DND-41 (cell line): ENCODE data around the gene CIITA.

ENCODE experiments used
- ATAC-seq: fragments of 200-7000 bp; cut with Tn5 transposase; 3 replicates; pipeline ENCODE4 v1.9.1; 2021; ENCODE audit warnings: low read depth; ENCODE audit not compliant: insufficient read depth
- DNase-seq: peaks from one replicate; pipeline ENCODE4 v3.0.0-alpha.2; 2020
- H2AFZ ChIP-seq: 2 replicates; pipeline ENCODE4 v1.6.0; 2012; ENCODE audit warnings: low read depth, low read length
- H3K27ac ChIP-seq: 2 replicates; pipeline ENCODE4 v1.5.1; 2012; ENCODE audit warnings: low read length, inconsistent platforms
- H3K27me3 ChIP-seq: fragments of 200-600 bp; sonication (generic); 2 replicates; pipeline ENCODE4 v1.6.0; 2012; ENCODE audit warnings: low read length, mild to moderate bottlenecking, inconsistent platforms; ENCODE audit not compliant: insufficient read depth, poor library complexity
- H3K36me3 ChIP-seq: 2 replicates; pipeline ENCODE4 v1.5.1; 2012; ENCODE audit warnings: low read length, inconsistent platforms; ENCODE audit not compliant: insufficient read depth
- H3K4me1 ChIP-seq: 2 replicates; pipeline ENCODE4 v1.5.1; 2012; ENCODE audit warnings: mild to moderate bottlenecking, low read length; ENCODE audit not compliant: insufficient read depth
- H3K4me2 ChIP-seq: 2 replicates; pipeline ENCODE4 v1.6.0; 2012; ENCODE audit warnings: mild to moderate bottlenecking, moderate library complexity, low read length, inconsistent platforms; ENCODE audit not compliant: insufficient read depth
- H3K4me3 ChIP-seq, 2 experiments: fragments of 200-600 bp in 1 of 2; shearing (Covaris generic) in 1 of 2; 2 replicates each; pipeline ENCODE4 v1.5.1; 2012 to 2016; ENCODE audit warnings: inconsistent platforms in 2 of 2, low read length in 2 of 2, mild to moderate bottlenecking in 2 of 2, low read depth in 1 of 2, moderate library complexity in 1 of 2
- H3K79me2 ChIP-seq: 2 replicates; pipeline ENCODE4 v1.6.0; 2012; ENCODE audit warnings: low read length, inconsistent platforms; ENCODE audit not compliant: insufficient read depth
- H3K9ac ChIP-seq: 2 replicates; pipeline ENCODE4 v1.6.0; 2012; ENCODE audit warnings: low read depth, mild to moderate bottlenecking, inconsistent platforms, low read length, moderate library complexity
- H3K9me3 ChIP-seq: 2 replicates; pipeline ENCODE4 v1.5.1; 2012; ENCODE audit warnings: low read length, moderate library complexity, mild to moderate bottlenecking, inconsistent platforms; ENCODE audit not compliant: insufficient read depth, severe bottlenecking
- H4K20me1 ChIP-seq: 2 replicates; pipeline ENCODE4 v1.6.0; 2012; ENCODE audit warnings: low read length; ENCODE audit not compliant: insufficient read depth
- CTCF ChIP-seq: IDR thresholded peaks from 2 replicates; pipeline ENCODE4 v1.5.1; 2012; ENCODE audit warnings: borderline replicate concordance, low read length, moderate library complexity, mild to moderate bottlenecking; ENCODE audit not compliant: poor library complexity, severe bottlenecking; ENCODE audit errors: extremely low read depth
- EZH2 ChIP-seq: IDR thresholded peaks from 3 replicates; pipeline ENCODE4 v1.6.1; 2012; ENCODE audit warnings: borderline replicate concordance, low read depth, mild to moderate bottlenecking, moderate library complexity, low read length, inconsistent platforms; ENCODE audit not compliant: severe bottlenecking

CIITA gene

GRCh38 chr16:10930755-10931093, 53.7 kb downstream of the CIITA start:
- no peak for ATAC-seq
- Histone ChIP-seq H3K9ac (no peak overlapping the region), H4K20me1 (peaks cover 38% of the 10 kb centered on the region), H3K4me2 (no peak overlapping the region), H3K36me3 (peaks cover 69% of the 10 kb centered on the region), H3K9me3 (no peaks in the 10 kb centered on the region), H3K27me3 (no peaks in the 10 kb centered on the region), H3K4me1 (peaks cover 2% of the 10 kb centered on the region; the same call in 1 of the 2 replicates), H2AFZ (no peak overlapping the region), H3K27ac (no peak overlapping the region), H3K4me3 (no peak overlapping the region), H3K79me2 (peaks cover 22% of the 10 kb centered on the region)
- no peak for TF ChIP-seq EZH2
- no peak for TF ChIP-seq CTCF
- no peak for DNase-seq

GRCh38 chr16:10931134-10931533, 54.1 kb downstream of the CIITA start:
- Histone ChIP-seq H3K4me3 (no peak overlapping the region), H4K20me1 (peaks cover 41% of the 10 kb centered on the region), H3K36me3 (peaks cover 67% of the 10 kb centered on the region), H2AFZ (no peak overlapping the region), H3K27me3 (no peaks in the 10 kb centered on the region), H3K4me2 (no peak overlapping the region), H3K4me1 (peaks cover 4% of the 10 kb centered on the region; the same call in 1 of the 2 replicates), H3K9me3 (no peaks in the 10 kb centered on the region), H3K79me2 (peaks cover 25% of the 10 kb centered on the region), H3K9ac (no peak overlapping the region), H3K27ac (no peak overlapping the region)
- DNase-seq (no peak), ATAC-seq (no peak)
- TF ChIP-seq EZH2: no peak
- TF ChIP-seq CTCF: no peak

- H4K20me1 ChIP-seq: peaks cover 47% of the 10 kb centered on the region
- H3K27me3 ChIP-seq: no peaks in the 10 kb centered on the region
- ATAC-seq: no peak
- TF ChIP-seq EZH2 (no peak), CTCF (no peak)
- H3K9me3 ChIP-seq: no peaks in the 10 kb centered on the region
- no peak for DNase-seq
- H3K27ac ChIP-seq: no peak overlapping the region
- H3K4me2 ChIP-seq: no peak overlapping the region
- H2AFZ ChIP-seq: no peak overlapping the region
- H3K9ac ChIP-seq: no peak overlapping the region
- peaks cover 29% of the 10 kb centered on the region for H3K79me2 ChIP-seq
- peaks cover 12% of the 10 kb centered on the region for H3K4me1 ChIP-seq
- H3K4me3 ChIP-seq: no peak overlapping the region
- H3K36me3 ChIP-seq: peaks cover 68% of the 10 kb centered on the region
Measured at GRCh38 chr16:10931977-10932632, 55.1 kb downstream of the CIITA start.
